WERI-Rb-1 (cell line): ENCODE measurements around the gene MACROD2.

Experiments used
- DNase-seq: peaks from one replicate; pipeline ENCODE4 v3.0.0-alpha.2; 2020
- H3K27ac ChIP-seq: fragments of 250-450 bp; sonication (Bioruptor Pico); 2 replicates; pipeline ENCODE4 v1.5.1; 2020; ENCODE audit warnings: mild to moderate bottlenecking, moderate library complexity
- H3K27me3 ChIP-seq: fragments of 250-450 bp; sonication (Bioruptor Pico); 2 replicates; pipeline ENCODE4 v1.5.1; 2021; ENCODE audit warnings: mild to moderate bottlenecking, low read depth, moderate library complexity; ENCODE audit not compliant: insufficient read depth, severe bottlenecking
- H3K36me3 ChIP-seq: fragments of 250-450 bp; sonication (Bioruptor Pico); 2 replicates; pipeline ENCODE4 v1.5.1; 2020; ENCODE audit warnings: mild to moderate bottlenecking, moderate library complexity
- H3K4me3 ChIP-seq: 2 replicates; pipeline ENCODE4 v1.5.1; 2011; ENCODE audit warnings: low read depth, mild to moderate bottlenecking, control low read depth, low read length
- H3K9me3 ChIP-seq: fragments of 250-450 bp; sonication (Bioruptor Pico); 2 replicates; pipeline ENCODE4 v1.5.1; 2021; ENCODE audit warnings: mild to moderate bottlenecking, moderate library complexity; ENCODE audit not compliant: severe bottlenecking
- CTCF ChIP-seq: IDR thresholded peaks from 2 replicates; pipeline ENCODE4 v1.5.1; 2011; ENCODE audit warnings: low read depth, mild to moderate bottlenecking, control low read depth, inconsistent platforms, low read length

The MACROD2 gene

DNA sequence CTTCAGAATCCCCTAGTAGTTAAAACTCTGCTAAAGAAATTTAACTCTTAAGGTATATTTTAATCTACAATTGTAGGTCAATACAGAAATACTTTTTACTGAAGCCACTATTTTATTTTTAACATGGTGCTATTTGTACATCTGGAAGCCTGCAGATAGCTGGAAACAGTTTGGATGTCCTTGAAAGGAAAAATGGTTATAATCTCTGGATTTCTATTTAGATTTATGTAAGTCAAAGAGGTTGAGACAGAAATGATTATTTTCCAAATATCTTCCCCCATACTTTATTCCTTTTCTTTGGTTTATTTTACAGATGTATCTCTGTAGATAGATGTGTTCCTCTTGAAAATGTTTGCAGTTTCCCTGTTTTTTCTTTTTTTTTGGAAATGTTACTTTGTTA lies 1575.7 kb downstream of the MACROD2 start:
- no peaks in the 10 kb centered on the region for H3K9me3 ChIP-seq
- TF ChIP-seq CTCF = no peak

DNA sequence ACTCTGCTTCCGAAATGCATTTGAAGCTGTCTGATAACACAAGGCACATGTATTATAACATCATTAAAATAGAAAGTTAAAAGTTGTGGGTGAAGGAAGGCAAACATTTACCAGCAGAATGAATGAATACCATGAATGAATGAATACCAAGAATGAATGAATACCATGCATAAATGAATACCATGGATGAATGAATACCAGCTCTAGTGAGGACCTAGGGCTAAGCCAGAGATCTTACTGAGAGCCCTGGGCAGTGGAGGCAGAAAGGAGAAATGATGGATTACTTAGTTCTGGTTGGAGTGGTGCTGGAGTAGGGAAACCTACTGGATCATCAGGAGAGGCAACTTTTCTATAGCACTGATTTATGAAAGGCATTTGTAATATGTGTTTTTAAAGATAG lies 1579.9 kb downstream of the MACROD2 start:
- Histone ChIP-seq H3K9me3 (no peaks in the 10 kb centered on the region), H3K36me3 (no peaks in the 10 kb centered on the region), H3K27me3 (no peaks in the 10 kb centered on the region), H3K4me3 (no peak overlapping the region), H3K27ac (no peak overlapping the region)
- no peak for DNase-seq
- no peak for TF ChIP-seq CTCF

More for the DNA sequence above, 1575.7 kb downstream of the MACROD2 start:
- H3K36me3 ChIP-seq = no peaks in the 10 kb centered on the region
- H3K27ac ChIP-seq = no peak overlapping the region
- H3K4me3 ChIP-seq = no peak overlapping the region
- no peaks in the 10 kb centered on the region for H3K27me3 ChIP-seq
- DNase-seq = no peak

DNA sequence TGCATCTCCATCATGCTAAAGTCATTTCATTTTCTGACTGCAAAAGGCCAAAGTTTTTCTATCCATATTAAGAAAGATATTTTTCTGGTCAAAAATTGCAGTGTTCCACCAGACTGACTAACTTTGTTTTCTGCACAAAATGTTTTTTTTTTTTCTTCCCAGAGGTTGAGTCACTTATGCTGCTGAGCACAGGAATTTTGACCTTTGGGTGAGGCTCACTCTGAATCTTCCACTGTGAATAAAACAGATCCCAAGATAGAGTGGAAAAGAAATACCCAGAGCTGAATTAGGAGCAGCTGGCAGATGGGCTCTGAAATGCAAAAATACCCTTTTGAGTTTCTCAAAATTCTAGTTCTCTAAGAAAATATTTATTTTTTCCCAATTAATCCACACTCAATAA lies 1581.1 kb downstream of the MACROD2 start:
- no peak for DNase-seq
- H3K27me3 ChIP-seq = no peaks in the 10 kb centered on the region
- no peaks in the 10 kb centered on the region for H3K9me3 ChIP-seq
- H3K36me3 ChIP-seq = no peaks in the 10 kb centered on the region
- TF ChIP-seq CTCF = no peak
- no peak overlapping the region for H3K4me3 ChIP-seq
- H3K27ac ChIP-seq = no peak overlapping the region

GRCh38 chr20:15578113-15578512 lies 1582.8 kb downstream of the MACROD2 start:
- Histone ChIP-seq H3K36me3 (no peaks in the 10 kb centered on the region), H3K4me3 (no peak overlapping the region), H3K9me3 (no peaks in the 10 kb centered on the region), H3K27me3 (no peaks in the 10 kb centered on the region), H3K27ac (no peak overlapping the region)
- DNase-seq = no peak
- no peak for TF ChIP-seq CTCF

GRCh38 chr20:15579688-15580087 lies 1584.4 kb downstream of the MACROD2 start:
- no peaks in the 10 kb centered on the region for H3K36me3 ChIP-seq
- TF ChIP-seq CTCF = no peak
- H3K4me3 ChIP-seq = no peak overlapping the region
- no peak for DNase-seq
- H3K9me3 ChIP-seq = no peaks in the 10 kb centered on the region
- H3K27me3 ChIP-seq = no peaks in the 10 kb centered on the region
- H3K27ac ChIP-seq = no peak overlapping the region

- Histone ChIP-seq H3K27ac (no peak overlapping the region), H3K4me3 (no peak overlapping the region), H3K27me3 (no peaks in the 10 kb centered on the region), H3K36me3 (no peaks in the 10 kb centered on the region), H3K9me3 (no peaks in the 10 kb centered on the region)
- no peak for DNase-seq
- no peak for TF ChIP-seq CTCF
These were observed 1586.9 kb downstream of the MACROD2 start for GRCh38 chr20:15582146-15582760.
